Measurements from ENCODE around the gene FBLN2. TPM values are rescaled to one million over a fixed set of nuclear protein-coding genes. Genes with fewer than 3 reads are reported as not detected.
"Not testable (repeated sequence)": the region's sequence is repeated elsewhere in the genome, so short reads cannot be mapped to it uniquely, and the experiment has no call there.

The FBLN2 gene
- total RNA-seq, 1 donor = 8.3 TPM

- no peak for DNase-seq (ENCODE audit: low read depth in 2 of 3, low spot score in 2 of 3)
Observed at GRCh38 chr3:13544951-13545651, 3.8 kb upstream of the FBLN2 start.

DNA sequence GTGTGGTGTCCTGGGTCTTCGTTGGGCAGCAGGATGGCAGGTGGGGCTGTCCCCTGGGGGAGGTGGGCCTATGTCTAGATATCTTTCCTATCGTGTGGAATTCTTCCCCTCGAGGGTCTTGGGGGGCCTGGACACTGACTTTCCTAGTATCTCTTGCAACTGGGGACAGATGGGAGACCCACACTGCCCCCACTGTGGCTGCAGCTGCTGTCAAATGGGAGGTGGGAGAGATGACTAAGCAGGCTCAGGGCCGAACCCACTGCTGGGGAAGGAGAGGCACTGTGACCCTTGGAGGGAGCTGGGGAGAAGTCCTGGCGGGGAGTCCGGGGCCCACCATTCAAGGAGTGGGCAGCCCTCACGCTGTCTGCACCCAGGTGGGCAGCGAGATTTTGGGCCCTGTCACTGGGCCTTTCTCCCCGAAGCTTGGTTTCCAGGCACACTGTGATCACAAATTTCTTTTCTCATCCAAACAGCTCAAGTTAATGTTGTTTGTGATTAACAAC is 2.9 kb upstream of the FBLN2 start:
- DNase-seq (ENCODE audit: low read depth in 2 of 3, low spot score in 2 of 3) = no peak

DNA sequence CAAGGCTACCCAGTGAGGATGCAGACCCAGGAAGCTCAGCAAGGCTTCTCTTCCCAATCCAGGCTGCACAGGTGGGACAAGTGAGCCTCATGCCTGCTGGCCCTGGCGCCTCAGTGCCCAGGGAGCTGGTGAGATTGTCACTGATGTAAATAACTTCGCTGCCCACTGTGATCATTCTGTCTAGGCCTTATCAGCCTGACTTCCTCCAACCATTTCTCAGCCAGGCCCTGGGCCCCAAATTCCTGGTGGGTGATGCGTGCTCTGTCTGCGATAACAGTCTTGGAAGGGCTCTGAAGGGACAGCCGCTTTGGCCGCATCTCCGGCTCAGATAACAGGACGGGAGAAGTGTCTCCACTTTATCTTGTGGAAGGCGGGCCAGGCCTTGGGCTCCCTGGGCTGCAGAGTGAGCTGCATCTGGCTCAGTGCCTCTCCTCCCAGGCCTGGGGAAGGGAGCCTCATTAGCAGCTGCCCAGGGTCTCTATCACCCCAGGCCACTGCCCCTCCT is 2.2 kb upstream of the FBLN2 start:
- peak in 1 of 3 donors; percentile 9 for DNase-seq (ENCODE audit: low read depth in 2 of 3, low spot score in 2 of 3)

- DNase-seq (ENCODE audit: low read depth in 2 of 3, low spot score in 2 of 3) = no peak
Observed at GRCh38 chr3:13547591-13548371, 1.1 kb upstream of the FBLN2 start.

- DNase-seq (ENCODE audit: low read depth in 2 of 3, low spot score in 2 of 3) = peak in 2 of 3 donors; percentile 36 to 64
Observed at GRCh38 chr3:13549623-13550422, 898 bp downstream of the FBLN2 start.

DNA sequence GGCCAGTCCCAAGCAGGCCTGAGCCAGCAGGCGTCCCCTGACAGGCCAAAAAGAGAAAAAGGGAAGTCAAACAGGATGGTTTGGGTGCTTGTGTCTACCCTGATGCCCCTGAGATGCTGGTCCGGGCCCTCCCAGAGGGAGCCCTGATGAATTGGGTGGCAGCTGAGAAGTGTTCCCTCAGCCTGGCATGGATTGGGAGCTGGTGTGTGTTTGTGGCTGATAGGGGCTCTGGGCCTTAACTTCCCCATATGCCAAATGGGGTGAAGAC is 1.4 kb downstream of the FBLN2 start:
- DNase-seq (ENCODE audit: low read depth in 2 of 3, low spot score in 2 of 3) = peak in 2 of 3 donors; percentile 9 to 55

- no peak for DNase-seq (ENCODE audit: low read depth in 2 of 3, low spot score in 2 of 3)
Observed at GRCh38 chr3:13550791-13551360, 2.0 kb downstream of the FBLN2 start.

DNA sequence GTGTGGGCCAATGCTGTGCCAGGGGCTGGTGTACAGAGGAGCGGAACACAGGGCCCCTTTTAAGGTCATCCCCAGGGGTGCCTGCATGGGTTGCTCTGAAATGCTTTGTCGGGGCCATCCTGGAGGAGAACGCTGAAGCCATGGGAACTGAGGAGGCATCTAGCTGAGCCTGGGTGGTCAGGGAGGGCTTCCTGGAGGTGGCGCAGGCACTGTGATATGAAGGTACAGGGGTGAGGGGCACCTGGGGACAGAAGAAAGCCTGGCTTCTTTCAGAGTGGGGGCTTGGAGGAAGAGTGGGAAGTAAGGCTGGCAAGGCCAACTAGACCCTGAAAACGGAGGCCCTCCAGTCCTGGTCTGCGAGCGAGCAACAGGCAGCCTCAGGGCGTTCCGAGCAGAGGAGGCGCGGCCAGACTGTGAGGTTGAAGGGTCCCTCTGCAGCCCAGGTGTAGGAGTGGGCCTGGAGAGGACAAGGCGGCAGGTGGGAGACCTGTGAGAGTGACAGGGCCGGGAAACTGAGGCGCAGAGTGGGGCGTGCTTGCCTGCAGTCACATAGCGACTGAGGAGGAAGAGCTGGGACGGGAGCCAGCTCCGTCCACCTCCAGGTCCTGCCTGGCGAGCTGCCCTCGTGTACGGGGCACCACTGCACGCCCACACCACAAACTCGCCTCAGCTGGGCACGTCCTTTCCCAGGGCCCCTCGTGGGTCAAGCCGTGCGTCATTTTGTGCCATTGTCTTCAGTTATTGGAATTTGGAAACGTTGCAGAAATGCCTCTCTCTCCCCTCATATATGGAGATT is 4.1 kb downstream of the FBLN2 start:
- no peak for DNase-seq (ENCODE audit: low read depth in 2 of 3, low spot score in 2 of 3)

DNA sequence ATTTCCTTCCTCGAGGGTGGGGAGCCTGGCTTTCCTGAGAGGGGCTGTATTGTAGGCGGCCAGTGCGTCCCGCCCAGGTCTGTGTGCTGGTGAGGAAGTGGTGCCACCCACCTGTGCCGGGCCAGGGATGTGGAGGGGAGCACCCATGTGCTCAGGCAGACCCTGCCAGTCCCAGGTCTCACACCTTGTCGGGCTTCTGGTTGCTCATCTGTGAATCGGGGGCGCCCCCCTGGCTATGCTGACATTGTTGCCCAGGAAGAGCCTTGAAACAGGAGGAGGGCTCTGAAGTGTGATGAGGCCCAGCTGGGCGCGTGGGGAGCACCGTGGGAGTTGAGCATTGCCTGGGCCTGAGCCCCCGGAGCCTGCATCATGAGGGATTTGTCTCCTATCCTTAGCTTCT is 4.8 kb downstream of the FBLN2 start:
- DNase-seq (ENCODE audit: low read depth in 2 of 3, low spot score in 2 of 3) = no peak

DNA sequence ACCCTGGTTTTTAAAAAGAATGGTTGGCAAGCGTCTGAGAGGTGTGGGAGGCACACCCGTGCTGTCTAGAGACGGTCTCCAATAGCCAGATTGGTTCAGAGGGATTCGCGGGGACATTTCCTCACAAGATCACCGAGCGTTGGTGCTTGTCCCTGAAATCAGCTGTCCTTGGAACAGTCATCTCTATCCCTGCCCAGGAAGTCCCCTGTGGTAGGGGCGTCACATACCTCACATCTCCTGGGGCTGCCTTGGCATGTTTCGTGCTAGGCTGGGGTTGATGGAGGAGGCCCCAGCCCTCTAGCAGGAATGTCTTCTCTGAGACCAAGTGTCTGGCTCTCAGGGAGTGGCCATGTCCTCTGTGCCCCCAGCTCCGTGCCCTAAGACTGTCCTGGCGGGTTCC is 6.8 kb downstream of the FBLN2 start:
- DNase-seq (ENCODE audit: low read depth in 2 of 3, low spot score in 2 of 3) = no peak

- no peak for DNase-seq (ENCODE audit: low read depth in 2 of 3, low spot score in 2 of 3)
Observed at GRCh38 chr3:13556207-13556606, 7.3 kb downstream of the FBLN2 start.

DNA sequence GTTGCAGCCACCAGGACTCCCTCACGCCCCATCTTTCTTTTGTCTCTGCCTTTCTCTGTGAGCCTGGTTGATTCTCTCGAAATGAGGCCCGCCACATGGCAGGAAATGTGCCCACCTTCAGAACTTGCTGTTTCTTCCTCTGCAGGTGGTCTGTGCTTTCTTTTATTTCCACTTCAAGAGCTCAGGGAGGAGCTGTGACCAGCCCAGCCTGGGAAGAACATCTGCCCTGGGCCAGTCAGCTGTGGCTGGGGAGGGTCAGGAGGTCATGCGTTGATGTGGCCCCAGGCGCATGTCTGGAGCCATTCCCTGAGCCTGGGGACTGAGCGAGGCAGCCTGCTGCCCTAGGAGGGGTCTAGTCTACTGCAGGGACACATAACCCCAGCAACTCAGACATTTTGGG is 8.0 kb downstream of the FBLN2 start:
- no peak for DNase-seq (ENCODE audit: low read depth in 2 of 3, low spot score in 2 of 3)

DNA sequence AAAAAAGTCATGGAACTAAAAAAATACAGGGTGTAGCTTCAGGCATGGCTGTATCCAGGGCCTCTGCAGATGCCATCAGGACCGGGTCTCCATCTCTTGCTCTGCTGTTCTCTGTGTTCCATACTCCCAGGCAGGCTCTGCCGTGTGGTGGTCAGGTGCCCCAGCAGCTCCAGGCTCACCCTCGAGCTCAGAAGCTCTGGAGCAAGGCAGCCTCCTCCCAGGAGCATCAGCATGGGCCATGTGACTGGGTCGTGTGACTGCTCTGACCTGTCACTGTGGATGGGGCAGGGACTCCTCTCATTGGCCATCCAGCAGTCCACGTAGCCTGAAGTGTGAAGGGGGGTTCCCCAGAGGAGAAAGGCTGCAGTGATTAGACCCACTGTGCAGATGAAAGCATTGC is 8.5 kb downstream of the FBLN2 start:
- DNase-seq (ENCODE audit: low read depth in 2 of 3, low spot score in 2 of 3) = no peak

GRCh38 chr3:13557926-13558325 is 9.0 kb downstream of the FBLN2 start:
- no peak for DNase-seq (ENCODE audit: low read depth in 2 of 3, low spot score in 2 of 3)

DNA sequence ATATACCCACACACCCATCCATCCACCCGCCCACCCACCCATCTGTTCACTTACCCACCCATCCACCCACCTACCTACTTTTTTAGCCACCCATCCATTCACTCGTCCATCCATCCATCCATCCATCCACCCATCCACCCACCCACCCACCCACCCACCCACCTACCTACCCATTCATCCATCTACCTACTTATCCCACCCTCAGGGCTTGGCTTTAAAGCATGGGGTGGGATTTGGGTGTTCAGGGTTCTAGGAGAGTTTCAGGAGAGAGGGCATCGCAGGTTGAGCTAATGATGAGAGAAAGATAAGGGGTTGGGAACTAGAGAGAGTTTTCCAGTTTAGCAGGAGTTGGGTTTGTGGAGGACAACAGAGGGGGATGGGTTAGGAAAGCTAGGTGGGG is 9.7 kb downstream of the FBLN2 start:
- DNase-seq (ENCODE audit: low read depth in 2 of 3, low spot score in 2 of 3) = no peak

GRCh38 chr3:13559764-13560525 is 11.0 kb downstream of the FBLN2 start:
- DNase-seq (ENCODE audit: low read depth in 2 of 3, low spot score in 2 of 3) = no peak

DNA sequence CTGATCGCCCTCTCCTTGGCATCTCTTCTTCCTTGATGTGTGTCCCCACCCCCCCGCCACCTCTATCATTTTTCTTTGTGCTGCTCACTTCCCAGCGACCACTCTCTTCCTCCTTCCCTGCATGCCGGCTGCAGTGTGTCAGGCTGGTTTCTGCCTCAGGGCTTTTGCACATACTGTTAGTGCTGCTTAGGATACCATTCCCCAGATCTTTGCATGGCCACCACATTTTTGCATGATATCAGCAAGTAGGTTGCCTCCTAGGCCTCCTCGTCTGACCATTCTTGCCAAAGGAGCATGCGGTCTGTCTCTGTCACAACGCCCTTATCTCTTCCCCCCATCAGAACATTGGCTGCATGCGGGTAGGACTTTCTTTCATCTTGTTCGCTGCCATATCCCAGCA is 12.5 kb downstream of the FBLN2 start:
- DNase-seq (ENCODE audit: low read depth in 2 of 3, low spot score in 2 of 3) = no peak

DNA sequence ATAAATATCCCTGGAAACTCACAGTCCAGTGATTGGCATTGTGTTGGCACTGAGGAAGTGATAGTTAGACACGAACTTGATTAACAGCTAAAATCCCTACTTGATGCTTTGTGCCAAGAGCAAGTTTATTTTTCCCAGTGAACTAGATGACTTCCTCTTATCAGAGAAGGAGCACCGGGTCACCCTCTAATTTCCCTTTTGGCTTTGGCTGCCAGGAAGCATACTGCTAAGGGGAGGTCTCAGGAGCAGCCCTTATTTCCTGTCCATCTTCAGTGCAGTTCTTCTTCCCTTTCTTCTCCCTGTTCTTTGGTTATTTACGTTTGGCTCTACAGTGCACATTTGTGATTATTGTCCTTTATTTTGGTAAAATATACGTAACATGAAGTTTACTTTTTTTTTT is 13.0 kb downstream of the FBLN2 start:
- DNase-seq (ENCODE audit: low read depth in 2 of 3, low spot score in 2 of 3) = no peak

DNA sequence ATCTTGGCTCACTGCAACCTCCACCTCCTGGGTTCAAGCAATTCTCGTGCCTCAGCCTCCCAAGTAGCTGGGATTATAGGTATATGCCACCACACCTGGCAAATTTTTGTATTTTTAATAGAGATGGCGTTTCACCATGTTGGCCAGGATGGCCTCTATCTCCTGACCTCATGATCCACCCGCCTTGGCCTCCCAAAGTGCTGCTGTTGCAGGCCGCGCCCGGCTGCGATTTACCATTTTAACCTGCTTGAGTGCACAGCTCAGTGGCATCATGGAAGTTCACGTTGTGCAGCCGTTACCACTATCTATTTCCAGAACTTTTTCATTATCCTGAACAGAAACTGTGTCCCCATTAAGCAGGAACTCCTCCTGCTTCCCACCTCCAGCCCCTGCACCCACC is 13.5 kb downstream of the FBLN2 start:
- DNase-seq (ENCODE audit: low read depth in 2 of 3, low spot score in 2 of 3) = not testable (repeated sequence)
